NOMO-1 treated with DMSO at 0.1 percent for 48 hours (cell line): ENCODE results near the gene MISFA.
A peak's percentile ranks its signal among the peaks of the same experiment; 100 is the strongest.
"Not testable (repeated sequence)": the region's sequence is repeated elsewhere in the genome, so short reads cannot be mapped to it uniquely, and the experiment has no call there.

Source experiments
- DNase-seq: peaks from one replicate; lab custom pipeline; 2025; ENCODE audit not compliant: unreplicated experiment; lab: John Stamatoyannopoulos, UW

Gene MISFA

DNA sequence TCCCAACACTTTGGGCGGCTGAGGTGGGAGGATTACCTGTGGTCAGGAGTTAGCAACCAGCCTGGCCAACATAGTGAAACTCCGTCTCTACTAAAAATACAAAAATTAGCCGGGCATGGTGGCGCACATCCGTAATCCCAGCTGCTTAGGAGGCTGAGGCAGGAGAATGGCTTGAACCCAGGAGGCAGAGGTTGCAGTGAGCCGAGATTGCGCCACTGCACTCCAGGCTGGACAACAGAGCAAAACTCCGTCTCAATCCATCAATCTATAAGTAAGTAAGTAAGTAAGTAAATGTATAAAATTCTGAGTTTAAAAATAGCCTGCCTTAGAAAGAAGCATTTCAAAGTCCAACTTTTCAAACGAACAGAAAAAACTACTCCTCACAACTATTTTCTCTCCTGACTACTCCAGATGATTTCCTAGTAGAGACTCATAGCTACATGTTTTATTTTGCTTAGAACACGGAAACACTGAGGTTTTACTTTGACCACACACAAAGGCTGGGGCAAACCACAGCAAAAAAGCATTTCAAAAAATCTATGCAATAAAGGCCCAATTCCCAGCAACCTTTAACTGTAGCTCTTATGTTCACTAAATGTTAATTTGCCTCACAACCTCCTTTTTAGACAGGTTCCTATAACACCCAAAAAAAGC, 18.2 kb downstream of the MISFA start:
- DNase-seq = peak; percentile 31

DNA sequence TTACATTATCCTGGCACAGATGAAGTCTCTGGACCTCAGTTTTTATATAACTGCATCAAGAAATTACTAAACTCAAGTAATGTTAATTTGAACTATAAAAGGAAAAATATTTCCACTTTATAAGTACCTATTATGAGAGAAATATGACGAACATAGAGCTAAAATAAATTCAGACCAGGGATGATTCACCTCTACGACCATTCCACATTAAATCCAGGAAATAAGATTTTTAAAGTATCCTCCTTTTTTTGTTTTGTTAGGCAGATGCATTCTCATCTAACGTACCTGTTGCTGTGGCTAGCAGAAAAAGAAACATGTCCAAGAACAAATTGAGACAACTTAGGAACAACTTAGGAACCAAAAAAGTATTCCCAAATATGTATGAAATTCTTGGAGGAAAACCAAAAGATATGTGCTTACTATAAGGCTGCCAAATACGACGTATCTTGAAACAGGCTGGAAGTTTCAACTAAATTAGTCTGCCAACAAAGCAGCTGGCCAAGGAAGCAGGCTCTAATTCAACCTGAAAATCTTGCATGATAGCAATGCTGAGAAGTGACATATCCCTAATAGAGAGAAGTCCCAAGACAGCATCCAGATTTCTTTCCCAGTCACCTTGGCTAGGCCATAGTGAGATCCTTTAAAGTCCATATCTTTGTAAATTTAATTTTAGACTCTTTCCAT, 18.9 kb downstream of the MISFA start:
- no peak for DNase-seq

DNA sequence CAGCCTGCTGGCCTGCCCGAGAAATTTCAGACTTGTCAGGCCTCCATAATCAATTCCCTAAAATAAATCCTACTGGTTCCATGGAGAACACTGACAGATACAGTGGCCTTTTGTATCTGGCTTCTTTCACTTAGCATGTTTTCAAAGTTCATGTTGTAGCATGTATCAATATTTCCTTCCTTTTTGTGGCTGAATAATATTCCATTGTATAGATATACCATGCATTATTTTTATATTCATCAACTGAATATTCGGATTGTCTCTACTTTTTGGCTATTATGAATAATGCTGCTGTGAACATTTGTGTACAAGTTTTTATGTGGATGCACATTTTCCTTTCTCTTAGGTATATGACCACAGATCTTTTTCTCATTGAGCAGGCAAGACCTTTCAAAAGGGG, 24.1 kb downstream of the MISFA start:
- DNase-seq = no peak

DNA sequence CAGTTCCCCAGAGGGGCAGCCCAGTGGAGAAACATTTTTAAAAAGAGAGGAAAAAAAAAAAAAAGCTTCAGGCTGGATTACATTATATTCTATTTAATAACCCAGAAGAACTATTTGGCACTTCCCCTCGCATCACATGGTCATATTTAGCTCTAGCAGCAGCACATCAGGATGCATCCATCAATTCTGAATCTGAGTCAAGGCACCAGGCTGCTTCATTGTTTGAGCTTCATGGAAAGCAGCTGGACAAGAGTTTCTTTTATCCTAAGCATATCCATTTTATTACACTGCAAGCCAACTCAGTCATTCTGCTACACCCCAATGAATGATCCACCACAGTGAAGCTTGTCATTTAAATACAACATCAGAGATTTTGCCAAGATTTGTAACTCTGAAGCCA, 24.6 kb downstream of the MISFA start:
- DNase-seq = no peak

DNA sequence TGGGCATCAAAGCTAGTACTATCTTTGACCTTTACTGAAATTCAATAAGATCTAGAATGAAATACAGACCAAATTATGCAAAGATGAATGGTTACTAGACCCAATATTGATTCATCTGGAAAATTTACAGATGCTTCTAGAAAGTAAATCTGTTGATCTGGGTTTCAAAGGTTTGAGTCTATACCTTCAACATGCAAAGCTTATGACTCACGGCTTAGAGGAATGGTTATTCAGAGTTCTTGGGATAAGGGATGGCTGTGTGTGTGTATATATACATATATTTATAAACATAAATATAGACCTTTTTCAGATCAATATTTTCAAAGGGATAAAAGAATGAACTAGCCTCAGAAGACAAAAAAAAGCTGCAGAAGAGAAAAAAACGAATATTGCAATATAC, 33.3 kb downstream of the MISFA start:
- DNase-seq = no peak

DNA sequence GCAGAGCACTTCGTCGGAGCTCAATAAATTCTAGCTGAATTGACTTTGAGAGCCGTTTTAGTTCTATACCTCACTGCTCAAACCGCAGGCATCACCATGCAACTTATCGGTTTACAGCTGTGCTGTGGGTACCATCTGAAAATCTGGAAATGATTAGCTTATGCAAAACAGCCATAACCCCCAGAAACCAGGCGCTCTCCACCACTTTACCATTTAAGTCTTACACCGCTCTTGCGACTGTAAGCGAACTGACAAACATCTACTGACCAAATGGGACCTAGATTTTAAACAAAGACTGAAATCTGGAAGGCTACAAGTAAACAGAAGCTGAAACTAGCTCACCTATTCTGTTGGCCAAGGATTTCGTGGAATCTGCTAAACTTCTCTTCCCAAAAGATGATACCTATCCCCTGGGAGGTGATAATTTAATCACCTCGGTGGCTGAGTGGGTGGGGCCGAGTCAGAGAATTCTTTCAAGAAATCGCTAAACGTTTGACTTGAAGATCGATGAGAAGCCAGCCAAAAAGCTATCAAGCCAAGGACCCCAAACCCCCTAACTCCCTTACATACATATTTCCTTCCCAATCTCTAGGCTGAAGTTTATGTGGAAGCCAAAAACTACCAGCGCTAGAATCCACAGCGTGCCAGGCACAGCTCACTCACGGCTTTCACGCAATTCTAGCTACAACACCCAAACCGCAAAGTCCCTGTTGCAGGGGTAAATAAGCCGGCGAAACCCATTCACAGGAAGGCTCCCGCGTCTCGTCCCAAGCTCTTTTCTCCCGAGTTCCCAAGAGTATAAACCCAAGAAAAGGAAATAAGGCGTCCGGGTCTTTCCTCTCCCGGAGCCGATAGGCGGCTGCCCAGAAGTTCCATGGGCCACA, 33.9 kb downstream of the MISFA start:
- DNase-seq = no peak

DNA sequence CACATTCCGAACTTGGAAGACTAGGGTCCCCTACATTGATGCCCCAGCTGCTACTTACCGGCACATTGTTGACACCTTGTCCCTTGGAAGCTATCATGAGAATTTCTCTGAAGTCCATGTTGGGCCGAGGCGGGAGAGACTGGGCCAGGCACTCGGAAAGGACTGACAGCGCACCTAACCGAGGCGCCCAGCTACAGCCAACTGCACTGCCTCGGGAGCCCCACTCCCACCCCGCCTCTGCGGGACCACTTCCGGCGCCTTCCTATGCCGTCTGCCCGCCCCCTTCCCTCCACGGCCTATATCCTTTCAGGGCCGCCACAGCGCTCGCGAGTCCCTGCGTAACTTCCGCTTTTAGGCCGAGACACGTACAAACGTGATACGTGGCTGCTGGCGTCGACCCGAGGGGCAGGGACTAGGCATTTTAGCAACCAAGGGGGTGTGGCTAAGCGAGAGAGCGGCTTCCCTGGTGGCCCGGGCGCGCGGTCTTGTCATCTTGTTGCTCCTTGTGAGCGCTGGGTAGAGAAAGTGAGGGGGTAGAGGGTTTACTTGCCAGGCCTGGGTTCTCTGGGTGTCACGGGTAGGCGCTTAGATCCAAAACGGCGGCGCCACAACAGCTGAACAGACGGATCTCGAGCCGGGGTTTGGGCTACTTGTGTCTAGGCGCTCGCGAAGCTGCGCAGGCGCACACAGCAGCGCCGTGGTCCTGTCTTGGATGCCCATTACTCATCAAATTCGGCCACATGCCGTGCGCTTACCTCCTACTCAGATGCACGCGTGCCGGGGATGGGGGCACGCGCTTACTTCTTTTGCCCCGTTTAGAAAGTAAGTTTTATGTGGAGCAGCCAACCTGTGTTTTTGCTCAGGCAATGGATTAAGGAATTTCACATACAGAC, 34.8 kb downstream of the MISFA start, which contains the start of gene SPTY2D1:
TSS of gene SPTY2D1 (minus strand) at position 203 of the 893 bp plus-strand sequence. CDS start at position 118, 85 bp downstream.
- DNase-seq = peak; percentile 97

DNA sequence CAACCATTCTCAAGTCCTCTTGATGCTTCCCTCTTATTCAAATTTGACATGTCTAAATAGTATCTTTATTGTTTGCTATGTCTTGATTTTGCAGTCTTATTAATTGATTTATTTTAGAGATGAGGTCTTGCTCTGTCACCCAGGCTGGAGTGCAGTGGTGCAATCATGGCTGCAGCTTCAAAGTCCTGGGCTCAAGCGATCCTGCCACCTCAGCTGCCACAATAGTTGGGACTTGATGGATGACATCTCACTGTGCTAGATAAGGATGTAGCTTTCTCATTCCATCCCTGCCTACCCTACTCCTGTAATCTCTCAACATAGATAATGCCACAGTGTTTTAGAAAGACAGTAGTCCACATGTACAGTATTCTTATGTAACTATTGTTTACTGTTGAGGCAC, 42.1 kb downstream of the MISFA start:
- DNase-seq = no peak

DNA sequence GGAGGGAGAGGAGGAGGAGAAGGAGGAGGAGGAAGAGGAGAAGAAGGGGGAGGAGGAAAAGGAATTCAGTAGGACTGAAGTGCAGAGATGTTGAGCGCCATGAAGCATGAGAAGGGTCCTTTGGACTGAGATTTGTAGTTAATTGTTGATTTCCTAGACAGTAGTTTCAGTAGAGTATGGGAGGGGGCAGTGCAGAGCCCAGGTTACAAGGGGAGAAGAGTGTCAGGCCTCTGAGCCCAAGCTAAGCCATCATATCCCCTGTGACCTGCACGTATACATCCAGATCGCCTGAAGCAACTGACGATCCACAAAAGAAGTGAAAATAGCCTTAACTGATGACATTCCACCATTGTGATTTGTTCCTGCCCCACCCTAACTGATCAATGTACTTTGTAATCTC, 43.4 kb downstream of the MISFA start:
- not testable (repeated sequence) for DNase-seq

DNA sequence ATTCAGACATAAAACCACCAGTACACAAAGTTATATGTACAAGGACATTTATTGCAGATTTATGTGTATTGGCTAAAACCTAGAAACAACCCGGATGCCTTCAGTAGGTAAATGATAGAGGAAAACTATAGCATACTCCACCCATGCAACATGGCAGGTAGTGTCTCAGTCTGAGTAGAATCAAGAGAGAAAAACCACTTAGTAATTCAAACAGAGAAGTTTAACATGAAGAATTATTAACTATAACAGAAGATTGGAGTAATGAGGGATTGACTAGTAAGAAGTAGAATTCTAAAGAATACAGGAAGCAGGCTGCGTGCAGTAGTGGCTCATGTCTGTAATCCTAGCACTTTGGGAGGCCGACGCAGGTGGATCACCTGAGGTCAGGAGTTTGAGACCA, 50.8 kb downstream of the MISFA start:
- no peak for DNase-seq

DNA sequence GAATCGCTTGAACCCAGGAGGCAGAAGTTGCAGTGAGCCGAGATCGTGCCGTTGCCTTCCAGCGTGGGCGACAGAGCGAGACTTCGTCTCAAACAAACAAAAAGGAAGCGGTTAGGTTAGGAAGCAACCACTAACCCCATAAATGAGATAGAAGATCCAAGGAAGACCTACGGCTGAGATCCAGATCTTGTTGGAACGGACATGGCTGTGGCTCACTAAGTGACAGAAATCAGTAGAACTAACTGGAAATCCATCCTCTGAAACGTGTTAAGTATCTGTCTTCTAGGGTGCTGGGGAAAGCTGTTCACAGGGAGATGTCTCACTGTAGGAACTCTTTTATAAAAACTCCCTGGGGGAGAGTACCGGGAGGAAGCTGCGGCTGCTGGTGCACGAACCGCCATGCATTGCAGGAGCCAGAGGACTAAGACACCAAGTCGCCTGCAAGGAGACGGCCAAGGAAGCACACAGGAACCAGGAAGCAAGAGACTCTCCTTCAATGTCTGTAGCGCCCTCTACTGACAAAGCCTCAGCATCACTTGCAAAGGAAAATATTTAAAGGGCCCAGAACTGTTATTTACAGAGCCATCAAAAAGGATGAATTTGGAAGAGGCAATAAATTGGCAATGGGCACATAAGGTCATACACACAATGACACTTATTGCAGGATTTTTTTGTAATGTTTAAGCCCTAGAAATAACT, 51.4 kb downstream of the MISFA start:
- DNase-seq = peak; percentile 88
